Fibroblast of upper back skin (primary cell): ENCODE data around the gene TCEANC2.
A peak's percentile ranks its signal among the peaks of the same experiment; 100 is the strongest.
"Not testable (repeated sequence)": the region's sequence is repeated elsewhere in the genome, so short reads cannot be mapped to it uniquely, and the experiment has no call there.

ENCODE experiments used
- DNase-seq: peaks from one replicate; pipeline ENCODE4 v3.0.0-alpha.2; 2013

The TCEANC2 gene

GRCh38 chr1:54091666-54092065, 38.3 kb downstream of the TCEANC2 start:
- no peak for DNase-seq

GRCh38 chr1:54094001-54094729, 40.8 kb downstream of the TCEANC2 start:
- no peak for DNase-seq

- DNase-seq = not testable (repeated sequence)
These were observed 41.3 kb downstream of the TCEANC2 start for GRCh38 chr1:54094730-54095105.

GRCh38 chr1:54095546-54096226, 42.3 kb downstream of the TCEANC2 start:
- no peak for DNase-seq

GRCh38 chr1:54096227-54096876, 42.9 kb downstream of the TCEANC2 start:
- DNase-seq = no peak

GRCh38 chr1:54096877-54097240, 43.5 kb downstream of the TCEANC2 start:
- no peak for DNase-seq

GRCh38 chr1:54099061-54099610, 45.7 kb downstream of the TCEANC2 start:
- DNase-seq = no peak

- DNase-seq = no peak
These were observed 47.1 kb downstream of the TCEANC2 start for GRCh38 chr1:54100500-54100899.

GRCh38 chr1:54103414-54103813, 50.0 kb downstream of the TCEANC2 start:
- DNase-seq = no peak

- DNase-seq = not testable (repeated sequence)
These were observed 51.2 kb downstream of the TCEANC2 start for GRCh38 chr1:54104613-54105012.

GRCh38 chr1:54105080-54105479, 51.7 kb downstream of the TCEANC2 start:
- DNase-seq = no peak

- no peak for DNase-seq
These were observed 52.4 kb downstream of the TCEANC2 start for GRCh38 chr1:54105736-54106269.

- peak; percentile 77 for DNase-seq
These were observed 53.7 kb downstream of the TCEANC2 start for GRCh38 chr1:54107131-54107530.

GRCh38 chr1:54108156-54108555, 54.7 kb downstream of the TCEANC2 start:
- DNase-seq = no peak

GRCh38 chr1:54109129-54110090, 56.0 kb downstream of the TCEANC2 start:
- no peak for DNase-seq

GRCh38 chr1:54110996-54111395, 57.6 kb downstream of the TCEANC2 start:
- DNase-seq = no peak

GRCh38 chr1:54111624-54112023, 58.2 kb downstream of the TCEANC2 start:
- DNase-seq = no peak

- DNase-seq = no peak
These were observed 58.6 kb downstream of the TCEANC2 start for GRCh38 chr1:54112027-54112426.

- DNase-seq = no peak
These were observed 59.4 kb downstream of the TCEANC2 start for GRCh38 chr1:54112705-54113368.

- DNase-seq = no peak
These were observed 60.6 kb downstream of the TCEANC2 start for GRCh38 chr1:54114001-54114400.

- no peak for DNase-seq
These were observed 61.5 kb downstream of the TCEANC2 start for GRCh38 chr1:54114955-54115354.

- no peak for DNase-seq
These were observed 62.1 kb downstream of the TCEANC2 start for GRCh38 chr1:54115520-54115919.
